22Rv1 (cell line): ENCODE measurements around the gene ARSG.

Source experiments
- CTCF ChIP-seq: fragments of 450-650 bp; IDR thresholded peaks from 2 replicates; pipeline ENCODE4 v1.5.1; 2017; ENCODE audit warnings: mild to moderate bottlenecking
- ZFX ChIP-seq: fragments of 450-650 bp; IDR thresholded peaks from 2 replicates; pipeline ENCODE4 v1.6.1; 2017; ENCODE audit warnings: antibody characterized with exemption, borderline replicate concordance

DNA sequence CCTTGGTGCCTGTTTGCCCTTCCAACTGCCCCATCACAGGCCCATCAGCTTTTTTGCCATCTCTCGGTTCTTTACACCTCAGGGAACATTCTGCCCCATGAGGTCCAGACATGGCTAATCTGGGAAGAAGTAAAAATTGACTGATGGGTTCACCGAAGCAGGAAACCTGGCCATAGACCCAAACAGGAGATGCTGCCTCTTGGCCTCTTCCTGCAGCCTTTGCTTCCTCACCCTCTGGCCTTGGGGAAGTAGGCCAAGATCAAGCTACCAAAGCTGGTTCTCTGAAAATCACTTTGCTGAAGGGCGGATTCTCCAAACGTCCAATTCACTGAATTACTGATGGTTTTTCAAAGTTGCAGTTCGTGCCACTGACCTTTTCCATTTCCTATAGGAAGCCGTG, 56.1 kb downstream of the ARSG start:
- no peak for TF ChIP-seq CTCF
- no peak for TF ChIP-seq ZFX
